Activated CD4-positive, alpha-beta T cell treated with anti-CD3 and anti-CD28 coated beads for 4 hours (primary cell): ENCODE measurements around the gene OLFML1.

Experiments used
- DNase-seq, 2 donors: peaks; one replicate each; pipeline ENCODE4 v3.0.0-alpha.2; 2020

Gene OLFML1

DNA sequence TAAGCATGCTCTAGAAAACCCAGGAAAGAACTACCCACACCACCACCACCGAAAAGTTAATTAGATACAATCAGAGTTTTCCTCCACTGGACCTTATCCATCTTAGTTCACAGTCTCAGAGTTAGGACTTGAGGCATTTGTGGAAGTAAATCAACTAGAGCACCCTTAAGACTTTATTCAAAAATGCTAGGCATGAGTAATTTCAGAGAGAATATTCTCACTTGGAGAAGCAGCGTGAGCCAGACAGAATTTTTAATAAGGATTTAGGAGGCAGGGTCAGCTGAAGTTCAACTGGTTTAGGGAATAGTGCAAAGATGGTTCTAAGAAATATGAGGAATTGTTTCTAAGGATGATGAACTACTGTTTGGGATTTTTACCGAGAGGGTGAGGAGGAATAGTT is 1.2 kb upstream of the OLFML1 start:
- no peak for DNase-seq

DNA sequence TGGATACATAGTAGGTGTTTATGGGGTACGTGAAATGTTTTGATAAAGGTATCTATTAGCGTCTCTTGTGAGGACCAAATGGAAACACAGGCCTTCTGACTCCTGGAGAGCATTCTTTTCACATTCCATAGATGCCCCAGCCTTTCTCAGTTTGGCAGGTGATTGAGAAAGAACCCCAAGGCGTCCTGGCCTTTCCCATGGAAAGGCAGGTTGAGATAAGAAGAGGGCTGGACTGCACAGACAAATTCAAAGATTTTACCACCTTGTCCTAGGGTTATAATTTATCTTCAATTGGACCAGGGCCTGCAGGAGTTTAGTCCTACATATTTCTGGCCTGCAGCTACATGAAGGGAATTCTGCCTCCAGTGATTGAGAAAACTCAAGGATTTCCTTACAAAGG is 661 bp upstream of the OLFML1 start:
- no peak for DNase-seq

- no peak for DNase-seq
These were observed 933 bp downstream of the OLFML1 start for GRCh38 chr11:7486098-7486780.

DNA sequence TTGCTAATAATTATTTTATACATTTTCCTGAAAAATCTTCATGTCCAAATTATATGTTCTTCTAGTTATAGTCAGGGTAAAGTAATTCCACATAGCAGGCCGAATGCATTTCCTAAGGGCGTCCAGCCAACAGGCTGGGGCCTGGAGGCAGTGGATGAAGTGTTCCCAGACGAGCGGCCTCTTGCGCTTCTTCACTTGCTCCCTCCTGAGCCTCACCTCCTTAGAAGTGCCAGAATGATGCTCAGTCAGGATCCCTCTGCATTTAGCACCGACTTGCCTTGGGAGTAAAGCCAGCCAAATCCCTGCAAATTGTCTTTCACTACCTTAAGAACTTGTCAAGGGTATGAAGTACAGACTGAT is 1.5 kb downstream of the OLFML1 start:
- no peak for DNase-seq

DNA sequence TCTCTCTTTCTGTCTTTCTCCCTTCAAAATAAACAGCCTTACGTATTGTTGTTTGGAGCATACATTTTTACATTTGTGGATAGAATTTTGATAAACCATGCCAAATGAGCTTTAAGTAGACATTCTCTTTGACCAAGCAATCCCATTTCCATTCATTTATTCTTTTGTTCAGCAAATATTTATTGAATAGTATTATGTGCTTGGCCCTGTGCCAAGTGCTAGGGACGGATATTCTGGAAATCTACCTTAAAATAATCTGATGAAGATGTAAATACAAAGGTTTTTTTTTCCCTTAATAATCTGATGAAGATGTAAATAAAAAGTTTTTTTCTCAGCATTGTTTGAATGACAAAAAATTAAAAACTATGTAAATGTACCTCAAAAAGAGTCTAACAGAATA is 2.1 kb downstream of the OLFML1 start:
- no peak for DNase-seq

GRCh38 chr11:7488681-7489080 is 3.4 kb downstream of the OLFML1 start:
- no peak for DNase-seq

DNA sequence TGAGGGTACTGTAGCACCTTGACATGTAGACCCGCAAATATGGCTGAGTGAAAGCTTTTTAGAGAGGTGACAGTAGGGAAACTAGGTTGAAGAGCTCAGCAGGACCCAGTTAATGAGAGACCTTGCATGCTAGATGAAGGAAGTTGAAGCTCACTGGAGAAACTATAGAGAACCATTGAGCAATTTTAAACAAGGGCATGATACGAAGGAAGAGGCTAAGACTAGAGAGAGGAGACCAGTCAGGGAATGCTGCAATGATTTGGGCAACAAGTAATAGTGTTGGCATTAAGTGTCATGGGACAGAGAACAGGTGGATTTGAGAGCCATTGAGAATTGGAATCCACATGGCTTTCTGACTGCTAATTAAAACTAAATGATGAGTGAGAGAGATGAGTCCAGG is 4.1 kb downstream of the OLFML1 start:
- no peak for DNase-seq

DNA sequence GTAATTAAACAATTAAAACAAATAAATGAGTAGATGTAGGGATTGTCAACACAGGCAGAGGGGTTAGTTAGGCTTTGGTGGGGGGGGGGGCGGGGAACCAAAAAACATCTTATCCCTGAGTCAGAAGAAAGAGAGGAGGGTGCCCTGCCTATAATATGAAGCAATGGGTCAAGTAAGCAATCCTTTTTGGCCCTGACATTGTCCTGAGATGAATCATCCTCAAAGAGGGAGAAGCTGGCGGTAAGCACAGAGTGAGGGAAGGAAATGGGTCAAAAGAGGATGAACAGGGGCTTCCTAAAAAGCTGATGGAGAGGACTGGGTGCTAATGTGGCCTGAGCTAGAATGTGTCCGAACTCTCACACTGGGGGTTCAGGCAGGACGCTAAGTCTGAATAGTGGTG is 4.7 kb downstream of the OLFML1 start:
- DNase-seq = no peak

DNA sequence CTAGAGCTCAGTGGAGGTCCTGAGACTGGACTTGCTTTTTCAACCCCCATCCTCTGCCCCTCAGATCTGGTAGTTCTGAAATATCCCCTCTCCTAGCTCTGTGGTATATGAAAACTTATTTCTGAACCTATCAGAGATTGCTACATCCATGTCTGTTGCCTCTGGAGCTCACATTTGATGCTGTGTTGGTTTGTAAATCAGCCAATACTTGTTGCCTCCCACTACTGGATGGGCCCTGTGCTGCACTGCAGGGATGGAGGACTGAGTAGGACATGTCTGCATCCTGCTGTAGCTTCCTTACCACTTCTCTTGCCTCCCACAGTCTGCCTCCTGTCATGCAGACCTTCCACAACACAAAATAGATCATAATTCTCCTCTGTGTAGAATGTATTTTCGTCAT is 5.2 kb downstream of the OLFML1 start:
- DNase-seq = no peak

- no peak for DNase-seq
These were observed 6.9 kb downstream of the OLFML1 start for GRCh38 chr11:7492253-7492652.

GRCh38 chr11:7493670-7494069 is 8.4 kb downstream of the OLFML1 start:
- DNase-seq = no peak

DNA sequence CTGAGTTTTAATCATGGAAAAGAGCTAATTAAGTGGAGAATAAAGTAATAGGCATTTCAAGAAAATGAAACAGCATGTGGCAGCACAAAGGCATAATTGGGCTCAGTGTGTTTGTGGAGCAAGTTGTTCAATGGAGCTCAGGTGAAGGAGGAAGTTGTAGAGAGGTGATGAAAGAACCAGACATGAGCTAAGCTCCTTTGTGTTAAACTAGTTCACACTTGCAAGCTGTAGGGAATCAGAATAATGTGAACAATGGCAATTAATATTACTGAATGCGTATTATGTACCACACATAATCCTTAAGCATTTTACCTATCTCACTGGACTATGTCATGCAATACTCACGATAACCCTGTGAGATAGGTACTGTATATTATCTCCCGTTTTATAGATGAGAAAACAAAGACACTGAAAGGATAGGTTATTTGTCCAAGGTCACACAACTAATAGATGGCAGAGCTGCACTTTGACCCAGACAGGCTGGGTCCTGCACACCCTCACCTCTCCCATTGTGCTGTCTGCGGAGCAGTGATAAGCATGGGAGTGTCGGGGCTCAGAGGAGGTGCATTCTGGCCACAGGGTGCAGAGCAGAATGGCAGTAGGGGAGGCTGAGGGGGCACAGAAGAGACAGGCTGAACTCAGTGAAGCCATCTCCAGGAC is 8.9 kb downstream of the OLFML1 start:
- no peak for DNase-seq

DNA sequence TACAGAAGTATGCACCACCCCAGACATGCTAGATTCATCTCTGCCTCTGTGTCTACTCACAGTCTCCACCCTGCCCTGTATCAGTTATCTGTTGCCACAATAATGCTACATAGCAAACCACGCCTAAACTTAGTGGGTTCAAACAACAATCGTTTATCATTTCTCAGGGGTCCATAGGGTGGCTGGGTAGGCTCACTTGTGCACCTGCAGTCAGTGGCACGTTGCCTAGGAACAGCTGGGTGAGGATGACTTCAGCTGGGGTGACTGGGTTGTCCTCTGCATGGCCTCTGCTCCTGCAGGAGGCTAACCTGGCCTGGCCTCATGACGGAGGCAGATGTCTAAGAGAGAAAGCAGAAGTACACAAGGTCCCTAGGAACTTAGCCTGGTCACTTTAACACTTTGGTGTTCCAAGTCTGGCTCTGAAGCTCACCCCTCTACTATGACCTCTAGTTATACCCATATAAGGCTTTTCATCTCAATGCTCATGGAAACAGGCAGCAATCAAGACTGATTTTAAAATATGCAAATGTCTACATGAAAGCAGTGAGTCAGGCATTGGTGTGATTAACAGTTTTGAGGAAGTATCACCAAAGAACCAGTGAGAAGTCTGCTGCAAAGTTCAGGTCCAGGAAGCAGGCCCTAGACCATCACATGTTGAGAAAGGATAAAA is 10.7 kb downstream of the OLFML1 start:
- no peak for DNase-seq

DNA sequence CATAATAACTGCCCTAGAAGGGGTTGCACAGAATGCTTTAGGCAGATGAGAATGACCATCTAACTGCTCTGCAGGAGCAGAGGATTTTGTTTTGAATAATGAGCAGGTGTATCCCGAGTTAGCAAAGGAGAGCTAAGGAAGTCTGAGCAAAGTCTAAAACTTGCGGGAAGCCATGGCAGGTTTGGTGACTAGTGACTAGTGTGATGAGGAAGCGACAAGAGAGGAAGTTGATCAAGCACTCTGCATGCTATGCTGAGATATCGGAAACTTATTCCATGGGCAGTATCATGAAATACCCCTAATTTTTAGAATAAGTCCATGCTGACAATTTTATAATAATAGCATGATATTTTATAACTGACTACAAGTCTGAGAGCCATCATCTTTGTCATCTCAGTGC is 12.9 kb downstream of the OLFML1 start:
- no peak for DNase-seq

- no peak for DNase-seq
These were observed 13.8 kb downstream of the OLFML1 start for GRCh38 chr11:7499081-7499480.

DNA sequence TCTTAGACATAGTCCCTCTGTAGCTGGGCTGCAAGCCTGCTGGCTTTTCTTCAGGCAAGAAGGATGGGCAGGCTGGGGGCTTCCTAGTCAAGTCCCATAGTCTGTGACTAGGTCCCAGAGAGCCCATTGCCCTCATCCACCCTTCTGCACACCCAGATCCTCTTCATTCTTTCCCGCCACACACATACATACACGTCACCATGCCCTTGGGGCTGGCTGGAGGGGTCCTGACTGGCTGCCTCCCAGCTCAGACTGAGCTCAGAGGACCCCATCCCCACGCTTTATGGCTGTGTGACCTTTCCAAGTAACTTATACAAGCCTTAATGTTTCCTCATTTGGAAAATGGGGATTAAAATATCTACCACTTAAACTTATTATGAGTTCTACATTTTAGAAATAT is 14.9 kb downstream of the OLFML1 start:
- no peak for DNase-seq

DNA sequence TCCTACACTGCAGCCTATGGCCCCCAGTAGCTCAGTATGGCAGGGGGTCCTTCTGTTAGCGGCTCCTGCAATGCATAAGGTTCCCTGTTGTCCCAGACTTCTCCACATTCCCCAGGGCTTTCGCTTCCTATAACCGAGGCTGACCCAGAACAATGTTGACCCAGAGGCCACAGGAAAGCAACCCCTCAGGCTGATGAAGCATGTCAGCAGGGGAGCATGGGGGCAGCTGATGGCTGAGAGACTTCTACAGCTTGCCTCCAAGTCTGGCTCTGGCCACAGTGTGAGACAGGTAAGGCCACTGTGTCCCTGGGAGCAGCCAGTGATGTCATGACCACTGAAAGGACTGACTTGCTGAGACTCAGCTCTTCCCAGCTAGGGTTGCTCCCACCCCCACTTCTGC is 15.9 kb downstream of the OLFML1 start:
- no peak for DNase-seq

DNA sequence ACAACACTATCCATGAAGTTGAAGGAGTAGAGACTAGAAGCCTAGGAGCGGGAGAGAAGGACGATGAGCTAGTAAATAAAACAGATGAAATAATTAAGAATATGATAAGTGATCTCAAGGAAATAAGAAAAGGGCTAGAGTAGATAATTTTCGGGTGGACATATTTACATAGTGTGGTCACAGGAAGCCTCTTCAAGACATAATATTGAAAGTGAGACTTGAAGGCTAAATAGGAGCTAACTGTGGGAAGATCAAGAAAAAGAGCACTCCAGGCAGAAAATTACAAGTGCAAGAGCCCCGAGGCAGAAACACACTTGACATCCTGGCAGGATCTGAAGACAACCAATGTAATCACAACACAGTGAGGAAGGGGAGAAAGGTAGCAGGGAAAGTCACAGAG is 16.6 kb downstream of the OLFML1 start:
- DNase-seq = no peak

DNA sequence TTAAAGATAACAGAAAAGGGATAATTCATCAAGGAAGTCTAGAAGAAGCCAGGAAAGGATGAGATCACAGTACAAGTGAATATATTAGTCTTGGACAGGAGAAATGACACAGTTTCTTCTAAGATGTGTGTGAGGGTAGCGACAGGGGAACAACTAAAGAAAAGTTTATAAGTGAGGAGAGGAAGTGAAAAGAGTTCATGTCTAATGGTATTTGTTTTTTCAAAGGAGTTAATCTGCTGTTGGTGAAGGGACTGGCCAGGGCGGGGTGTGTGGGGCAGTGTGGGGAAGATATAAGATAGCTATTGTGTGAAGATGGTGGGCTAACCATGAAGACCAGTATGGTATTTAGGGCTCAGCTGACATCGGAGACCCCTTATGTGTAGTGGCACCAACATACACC is 20.9 kb downstream of the OLFML1 start:
- DNase-seq = no peak

- no peak for DNase-seq
These were observed 22.8 kb downstream of the OLFML1 start for GRCh38 chr11:7508087-7508486.

- DNase-seq = no peak
These were observed 24.7 kb downstream of the OLFML1 start for GRCh38 chr11:7509966-7510365.

DNA sequence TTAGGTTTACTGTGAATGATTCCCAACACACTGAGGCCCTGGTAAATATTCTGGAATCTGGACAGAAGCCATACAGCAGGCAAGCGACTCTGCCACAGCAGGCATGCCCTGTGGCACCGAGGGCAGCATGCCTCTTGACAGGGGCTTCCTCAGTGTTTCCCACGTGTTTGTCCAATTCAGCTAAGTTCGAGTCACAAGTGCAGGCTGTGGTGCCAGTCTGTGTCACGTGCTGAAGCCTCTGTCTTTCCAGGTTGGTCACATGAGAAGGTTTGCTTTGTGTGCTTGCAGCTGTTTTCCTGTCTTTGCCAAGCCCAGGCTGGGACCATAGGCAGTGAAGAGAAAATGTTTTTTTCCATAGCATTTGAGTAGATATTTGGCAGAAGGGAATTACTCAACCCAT is 26.1 kb downstream of the OLFML1 start:
- no peak for DNase-seq

GRCh38 chr11:7512525-7513233 is 27.4 kb downstream of the OLFML1 start:
- DNase-seq = peak in 1 of 2 donors; percentile 14
